Gastroesophageal sphincter (tissue), 3 donors: Measurements from ENCODE around the gene ERC1.

Experiments used
- EP300 ChIP-seq: sonication (generic); formaldehyde crosslinking; IDR thresholded peaks from one replicate; pipeline ENCODE4 v1.6.1; 2017; ENCODE audit warnings: antibody characterized with exemption, mild to moderate bottlenecking
- TF ChIP-seq, protein P1 (sequence below), 4 experiments: fragments of 200-600 bp in 2 of 4; fragments of 450-650 bp in 2 of 4; sonication (generic) in 1 of 4; IDR thresholded peaks; one replicate each; pipeline ENCODE4 v1.5.1; 2017 to 2019; ENCODE audit warnings: antibody characterized with exemption in 4 of 4, mild to moderate bottlenecking in 2 of 4, moderate library complexity in 2 of 4

DNA sequence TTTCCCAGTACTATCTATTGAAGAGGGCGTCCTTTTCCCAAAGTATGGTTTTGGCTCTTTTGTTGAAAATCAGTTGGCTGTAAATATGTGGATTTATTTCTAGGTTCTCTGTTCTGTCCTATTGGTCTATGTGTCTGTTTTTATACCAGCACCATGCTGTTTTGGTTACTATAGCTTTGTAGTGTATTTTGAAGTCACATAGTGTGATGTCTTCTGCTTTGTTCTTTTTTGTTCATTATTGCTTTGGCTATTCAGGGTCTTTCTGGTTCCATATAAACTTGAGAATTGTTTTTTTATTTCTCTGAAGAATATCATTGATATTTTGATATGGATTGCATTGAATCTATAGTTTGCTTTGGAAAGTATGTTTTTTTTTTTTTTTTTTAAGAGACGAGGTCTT is 67.4 kb downstream of the ERC1 start:
- TF ChIP-seq, protein P1, sequence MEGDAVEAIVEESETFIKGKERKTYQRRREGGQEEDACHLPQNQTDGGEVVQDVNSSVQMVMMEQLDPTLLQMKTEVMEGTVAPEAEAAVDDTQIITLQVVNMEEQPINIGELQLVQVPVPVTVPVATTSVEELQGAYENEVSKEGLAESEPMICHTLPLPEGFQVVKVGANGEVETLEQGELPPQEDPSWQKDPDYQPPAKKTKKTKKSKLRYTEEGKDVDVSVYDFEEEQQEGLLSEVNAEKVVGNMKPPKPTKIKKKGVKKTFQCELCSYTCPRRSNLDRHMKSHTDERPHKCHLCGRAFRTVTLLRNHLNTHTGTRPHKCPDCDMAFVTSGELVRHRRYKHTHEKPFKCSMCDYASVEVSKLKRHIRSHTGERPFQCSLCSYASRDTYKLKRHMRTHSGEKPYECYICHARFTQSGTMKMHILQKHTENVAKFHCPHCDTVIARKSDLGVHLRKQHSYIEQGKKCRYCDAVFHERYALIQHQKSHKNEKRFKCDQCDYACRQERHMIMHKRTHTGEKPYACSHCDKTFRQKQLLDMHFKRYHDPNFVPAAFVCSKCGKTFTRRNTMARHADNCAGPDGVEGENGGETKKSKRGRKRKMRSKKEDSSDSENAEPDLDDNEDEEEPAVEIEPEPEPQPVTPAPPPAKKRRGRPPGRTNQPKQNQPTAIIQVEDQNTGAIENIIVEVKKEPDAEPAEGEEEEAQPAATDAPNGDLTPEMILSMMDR (IDR thresholded peaks at IDR 0.05): no peak
- TF ChIP-seq EP300: no peak
